Stimulated activated naive CD8-positive, alpha-beta T cell treated with anti-CD3 and anti-CD28 coated beads, Interleukin-15, amount 100 ng/mL, for 72 hours (primary cell): ENCODE measurements around the gene SHC1.

ENCODE experiments used
- ATAC-seq: fragments of 150-1000 bp; cut with Tn5 transposase; 2 replicates; pipeline ENCODE4 v1.10.0; 2021; ENCODE audit warnings: mild to moderate bottlenecking, moderate library complexity
- DNase-seq, 2 donors: peaks; one replicate each; pipeline ENCODE4 v3.0.0; 2021 to 2022
- H3K27ac Mint-ChIP-seq, 2 donors: one replicate each; pipeline ENCODE4 v1.8.0; 2022; ENCODE audit warnings: mild to moderate bottlenecking in 2 of 2, mixed read lengths in 2 of 2, moderate library complexity in 2 of 2
- H3K27me3 Mint-ChIP-seq: one replicate; pipeline ENCODE4 v1.8.0; 2022; ENCODE audit warnings: mixed read lengths
- H3K4me1 Mint-ChIP-seq: one replicate; pipeline ENCODE4 v1.8.0; 2022; ENCODE audit warnings: mild to moderate bottlenecking, mixed read lengths
- H3K4me3 Mint-ChIP-seq, 2 donors: one replicate each; pipeline ENCODE4 v1.8.0; 2022; ENCODE audit warnings: mild to moderate bottlenecking in 2 of 2, mixed read lengths in 2 of 2, moderate library complexity in 1 of 2
- H3K9me3 Mint-ChIP-seq, 2 donors: one replicate each; pipeline ENCODE4 v1.8.0; 2022; ENCODE audit warnings: mixed read lengths in 2 of 2

The SHC1 gene

GRCh38 chr1:154973344-154974101, 3.0 kb upstream of the SHC1 start:
- Mint-ChIP-seq H3K27ac (no peak overlapping the region), H3K9me3 (no peaks in the 10 kb centered on the region), H3K4me3 (no peak overlapping the region), H3K4me1 (peaks cover 46% of the 10 kb centered on the region), H3K27me3 (no peaks in the 10 kb centered on the region)
- ATAC-seq (peak; percentile 34), DNase-seq (peak; percentile 93 to 95)

- ATAC-seq (no peak), DNase-seq (no peak)
- H3K9me3 Mint-ChIP-seq: no peaks in the 10 kb centered on the region
- H3K4me3 Mint-ChIP-seq: no peak overlapping the region
- peaks cover 49% of the 10 kb centered on the region for H3K4me1 Mint-ChIP-seq
- H3K27me3 Mint-ChIP-seq: no peaks in the 10 kb centered on the region
- H3K27ac Mint-ChIP-seq: peak overlapping the region in 1 of 2 donors; percentile 71
These were observed 2.2 kb upstream of the SHC1 start for GRCh38 chr1:154972517-154973343.

GRCh38 chr1:154972213-154972516, 1.6 kb upstream of the SHC1 start:
- H3K4me3 Mint-ChIP-seq: no peak overlapping the region
- H3K27me3 Mint-ChIP-seq: no peaks in the 10 kb centered on the region
- ATAC-seq (no peak), DNase-seq (no peak)
- peak overlapping the region in 1 of 2 donors; percentile 71 for H3K27ac Mint-ChIP-seq
- H3K4me1 Mint-ChIP-seq: peaks cover 49% of the 10 kb centered on the region
- no peaks in the 10 kb centered on the region for H3K9me3 Mint-ChIP-seq

- no peak for ATAC-seq
- H3K4me1 Mint-ChIP-seq: peaks cover 49% of the 10 kb centered on the region
These were observed 923 bp upstream of the SHC1 start for GRCh38 chr1:154971341-154971998.

GRCh38 chr1:154969860-154970452, 591 bp downstream of the SHC1 start:
- no peak for ATAC-seq
- Mint-ChIP-seq H3K4me3 (no peak overlapping the region), H3K4me1 (peaks cover 58% of the 10 kb centered on the region), H3K27ac (peak overlapping the region in 1 of 2 donors; percentile 55), H3K9me3 (no peaks in the 10 kb centered on the region), H3K27me3 (no peaks in the 10 kb centered on the region)
- DNase-seq: no peak

More at GRCh38 chr1:154971341-154971998, 923 bp upstream of the SHC1 start:
- Mint-ChIP-seq H3K27me3 (no peaks in the 10 kb centered on the region), H3K9me3 (no peaks in the 10 kb centered on the region), H3K27ac (no peak overlapping the region), H3K4me3 (peak overlapping the region; percentile 5 to 52)
- DNase-seq: no peak

- peaks cover 58% of the 10 kb centered on the region for H3K4me1 Mint-ChIP-seq
- H3K4me3 Mint-ChIP-seq: no peak overlapping the region
- ATAC-seq (no peak), DNase-seq (no peak)
- H3K27ac Mint-ChIP-seq: peak overlapping the region; percentile 81 to 94
- no peaks in the 10 kb centered on the region for H3K9me3 Mint-ChIP-seq
- no peaks in the 10 kb centered on the region for H3K27me3 Mint-ChIP-seq
These were observed 1.3 kb downstream of the SHC1 start for GRCh38 chr1:154969246-154969645.

GRCh38 chr1:154968731-154969130, 1.8 kb downstream of the SHC1 start:
- DNase-seq (no peak), ATAC-seq (no peak)
- H3K27ac Mint-ChIP-seq: peak overlapping the region; percentile 81 to 94
- H3K9me3 Mint-ChIP-seq: no peaks in the 10 kb centered on the region
- H3K4me1 Mint-ChIP-seq: peaks cover 63% of the 10 kb centered on the region
- H3K4me3 Mint-ChIP-seq: no peak overlapping the region
- H3K27me3 Mint-ChIP-seq: no peaks in the 10 kb centered on the region

- no peak overlapping the region for H3K4me3 Mint-ChIP-seq
- peaks cover 68% of the 10 kb centered on the region for H3K4me1 Mint-ChIP-seq
- no peak for DNase-seq
These were observed 3.1 kb downstream of the SHC1 start for GRCh38 chr1:154967331-154967950.

GRCh38 chr1:154966111-154966510, 4.4 kb downstream of the SHC1 start:
- Mint-ChIP-seq H3K27ac (peak overlapping the region in 1 of 2 donors; percentile 57), H3K4me1 (peaks cover 58% of the 10 kb centered on the region), H3K4me3 (no peak overlapping the region), H3K27me3 (no peaks in the 10 kb centered on the region), H3K9me3 (no peaks in the 10 kb centered on the region)
- DNase-seq (no peak), ATAC-seq (no peak)

More at GRCh38 chr1:154967331-154967950, 3.1 kb downstream of the SHC1 start:
- no peaks in the 10 kb centered on the region for H3K9me3 Mint-ChIP-seq
- no peaks in the 10 kb centered on the region for H3K27me3 Mint-ChIP-seq
- peak overlapping the region in 1 of 2 donors; percentile 82 for H3K27ac Mint-ChIP-seq
- ATAC-seq: no peak

GRCh38 chr1:154964359-154964758, 6.2 kb downstream of the SHC1 start:
- Mint-ChIP-seq H3K27ac (no peak overlapping the region), H3K4me1 (peaks cover 58% of the 10 kb centered on the region), H3K9me3 (no peaks in the 10 kb centered on the region), H3K4me3 (no peak overlapping the region), H3K27me3 (no peaks in the 10 kb centered on the region)
- no peak for ATAC-seq
- no peak for DNase-seq

- peaks cover 58% of the 10 kb centered on the region for H3K4me1 Mint-ChIP-seq
- no peaks in the 10 kb centered on the region for H3K27me3 Mint-ChIP-seq
- peak overlapping the region in 1 of 2 donors; percentile 9 for H3K4me3 Mint-ChIP-seq
- no peaks in the 10 kb centered on the region for H3K9me3 Mint-ChIP-seq
- DNase-seq: no peak
- H3K27ac Mint-ChIP-seq: peak overlapping the region in 1 of 2 donors; percentile 55
- ATAC-seq: no peak
These were observed 6.9 kb downstream of the SHC1 start for GRCh38 chr1:154963643-154964042.

- no peak for ATAC-seq
- Mint-ChIP-seq H3K4me3 (peak overlapping the region; percentile 88 to 92), H3K4me1 (peaks cover 59% of the 10 kb centered on the region), H3K9me3 (no peaks in the 10 kb centered on the region), H3K27ac (peak overlapping the region in 1 of 2 donors; percentile 95), H3K27me3 (no peaks in the 10 kb centered on the region)
- no peak for DNase-seq
These were observed 7.7 kb downstream of the SHC1 start for GRCh38 chr1:154962795-154963330.

- Mint-ChIP-seq H3K27me3 (no peaks in the 10 kb centered on the region), H3K4me1 (peaks cover 64% of the 10 kb centered on the region), H3K9me3 (no peaks in the 10 kb centered on the region), H3K27ac (peak overlapping the region; percentile 95 to 96), H3K4me3 (peak overlapping the region; percentile 88 to 92)
- ATAC-seq (peak; percentile 38), DNase-seq (no peak)
These were observed 8.3 kb downstream of the SHC1 start for GRCh38 chr1:154962156-154962749.
